ENCODE measurements around the gene SLC12A5.

GRCh38 chr20:46093531-46093930, 64.5 kb downstream of the SLC12A5 start:
- TF ChIP-seq CTCF (IDR thresholded peaks at IDR 0.05) (no peak), POLR2A (IDR thresholded peaks at IDR 0.05) (no peak)
